Karpas-422 (cell line): ENCODE results near the gene ATXN7L1. TPM values are rescaled to one million over a fixed set of nuclear protein-coding genes. Genes with fewer than 3 reads are reported as not detected.

Experiments used
- DNase-seq: peaks from one replicate; pipeline ENCODE4 v3.0.0-alpha.2; 2015
- H2AFZ ChIP-seq: fragments of 200-600 bp; sonication (generic); 2 replicates; pipeline ENCODE4 v1.6.1; 2014; ENCODE audit warnings: antibody characterized with exemption, low read length, mixed read lengths
- H3K27ac ChIP-seq: fragments of 200-600 bp; sonication (generic); 2 replicates; pipeline ENCODE4 v1.5.1; 2014; ENCODE audit warnings: mild to moderate bottlenecking, low read length, moderate library complexity
- H3K27me3 ChIP-seq: fragments of 200-600 bp; sonication (generic); 2 replicates; pipeline ENCODE4 v1.6.1; 2014; ENCODE audit warnings: low read length, mixed read lengths
- H3K36me3 ChIP-seq: fragments of 200-600 bp; sonication (generic); 2 replicates; pipeline ENCODE4 v1.6.1; 2014; ENCODE audit warnings: low read length, mixed read lengths; ENCODE audit not compliant: insufficient read depth
- H3K4me1 ChIP-seq: fragments of 200-600 bp; sonication (generic); 2 replicates; pipeline ENCODE4 v1.6.1; 2014; ENCODE audit warnings: mild to moderate bottlenecking, low read length, mixed read lengths
- H3K4me2 ChIP-seq: fragments of 200-600 bp; sonication (generic); 2 replicates; pipeline ENCODE4 v1.6.1; 2014; ENCODE audit warnings: low read length, low read depth, mild to moderate bottlenecking; ENCODE audit not compliant: poor library complexity, severe bottlenecking
- H3K4me3 ChIP-seq: fragments of 200-600 bp; sonication (generic); 2 replicates; pipeline ENCODE4 v1.5.1; 2014; ENCODE audit warnings: mild to moderate bottlenecking, antibody characterized with exemption, low read length, mixed read lengths
- H3K79me2 ChIP-seq: fragments of 200-600 bp; sonication (generic); 2 replicates; pipeline ENCODE4 v1.6.1; 2014; ENCODE audit warnings: mild to moderate bottlenecking, low read length, mixed read lengths
- H3K9ac ChIP-seq: fragments of 200-600 bp; sonication (generic); 2 replicates; pipeline ENCODE4 v1.6.0; 2014; ENCODE audit warnings: low read length
- H3K9me2 ChIP-seq: fragments of 200-600 bp; sonication (generic), shearing (Covaris generic); replicated peaks from 2 replicates; pipeline ENCODE4 v1.6.0; 2014; ENCODE audit warnings: mild to moderate bottlenecking, low read length, moderate library complexity; ENCODE audit not compliant: insufficient read depth
- H3K9me3 ChIP-seq: fragments of 300-700, 200-600 bp; sonication (generic); 2 replicates; pipeline ENCODE4 v1.6.1; 2014; ENCODE audit warnings: low read length, mixed read lengths
- H4K20me1 ChIP-seq: fragments of 200-600 bp; sonication (generic); 2 replicates; pipeline ENCODE4 v1.6.1; 2014; ENCODE audit warnings: mild to moderate bottlenecking, antibody characterized with exemption, low read length, low read depth; ENCODE audit not compliant: insufficient read depth
- total RNA-seq: library from RNA; depleted of rRNA; stranded (reverse); fragments of >200 nt; shearing (Covaris generic); gene quantifications from 2 replicates; pipeline ENCODE4 v1.2.3, GENCODE V29; 2014; ENCODE audit warnings: low replicate concordance

Gene ATXN7L1
- total RNA-seq, 1 experiment from 2014 or later, result not detected

- Histone ChIP-seq H3K36me3 (no peaks in the 10 kb centered on the region), H3K4me3 (no peak overlapping the region), H3K27ac (no peak overlapping the region), H3K27me3 (no peaks in the 10 kb centered on the region), H3K4me2 (no peak overlapping the region), H4K20me1 (0 out of 2 replicates have a peak, but pooled peaks cover 10% of the 10 kb centered on the region), H3K9ac (no peak overlapping the region), H2AFZ (no peak overlapping the region), H3K4me1 (no peaks in the 10 kb centered on the region), H3K79me2 (no peaks in the 10 kb centered on the region), H3K9me3 (no peaks in the 10 kb centered on the region), H3K9me2 (no peaks in the 10 kb centered on the region)
- peak; percentile 15 for DNase-seq
Observed at GRCh38 chr7:105649727-105650381, 226.5 kb downstream of the ATXN7L1 start.

GRCh38 chr7:105648561-105649401, 227.6 kb downstream of the ATXN7L1 start:
- no peaks in the 10 kb centered on the region for H3K27me3 ChIP-seq
- no peak overlapping the region for H3K9ac ChIP-seq
- H3K79me2 ChIP-seq, result no peaks in the 10 kb centered on the region
- H3K4me1 ChIP-seq, result no peaks in the 10 kb centered on the region
- no peaks in the 10 kb centered on the region for H3K9me2 ChIP-seq
- H3K4me2 ChIP-seq, result no peak overlapping the region
- H3K9me3 ChIP-seq, result no peaks in the 10 kb centered on the region
- peak; percentile 20 for DNase-seq
- no peaks in the 10 kb centered on the region for H3K36me3 ChIP-seq
- no peak overlapping the region for H3K27ac ChIP-seq
- 0 out of 2 replicates have a peak, but pooled peaks cover 10% of the 10 kb centered on the region for H4K20me1 ChIP-seq
- H2AFZ ChIP-seq, result no peak overlapping the region
- H3K4me3 ChIP-seq, result no peak overlapping the region

GRCh38 chr7:105647591-105647990, 228.8 kb downstream of the ATXN7L1 start:
- Histone ChIP-seq H3K9me2 (no peaks in the 10 kb centered on the region), H3K27me3 (no peaks in the 10 kb centered on the region), H3K27ac (no peak overlapping the region), H3K36me3 (no peaks in the 10 kb centered on the region), H3K4me3 (no peak overlapping the region), H3K4me2 (no peak overlapping the region), H3K4me1 (no peaks in the 10 kb centered on the region), H3K9me3 (no peaks in the 10 kb centered on the region), H2AFZ (no peak overlapping the region), H3K79me2 (no peaks in the 10 kb centered on the region), H3K9ac (no peak overlapping the region), H4K20me1 (0 out of 2 replicates have a peak, but pooled peaks cover 7% of the 10 kb centered on the region)
- no peak for DNase-seq

GRCh38 chr7:105644937-105645336, 231.5 kb downstream of the ATXN7L1 start:
- no peaks in the 10 kb centered on the region for H3K4me1 ChIP-seq
- no peak overlapping the region for H3K9ac ChIP-seq
- no peaks in the 10 kb centered on the region for H4K20me1 ChIP-seq
- H2AFZ ChIP-seq, result no peak overlapping the region
- H3K36me3 ChIP-seq, result no peaks in the 10 kb centered on the region
- no peak for DNase-seq
- H3K27me3 ChIP-seq, result no peaks in the 10 kb centered on the region
- no peak overlapping the region for H3K4me2 ChIP-seq
- no peak overlapping the region for H3K4me3 ChIP-seq
- H3K27ac ChIP-seq, result no peak overlapping the region
- no peaks in the 10 kb centered on the region for H3K79me2 ChIP-seq
- no peaks in the 10 kb centered on the region for H3K9me3 ChIP-seq
- H3K9me2 ChIP-seq, result no peaks in the 10 kb centered on the region

GRCh38 chr7:105643851-105644250, 232.5 kb downstream of the ATXN7L1 start:
- peak; percentile 4 for DNase-seq
- Histone ChIP-seq H3K9ac (no peak overlapping the region), H3K27me3 (no peaks in the 10 kb centered on the region), H3K9me3 (no peaks in the 10 kb centered on the region), H3K4me2 (no peak overlapping the region), H3K79me2 (no peaks in the 10 kb centered on the region), H2AFZ (no peak overlapping the region), H3K9me2 (no peaks in the 10 kb centered on the region), H3K36me3 (no peaks in the 10 kb centered on the region), H3K4me3 (no peak overlapping the region), H3K4me1 (no peaks in the 10 kb centered on the region), H3K27ac (no peak overlapping the region), H4K20me1 (no peaks in the 10 kb centered on the region)

- Histone ChIP-seq H2AFZ (no peak overlapping the region), H3K4me2 (no peak overlapping the region), H4K20me1 (no peaks in the 10 kb centered on the region), H3K4me1 (no peaks in the 10 kb centered on the region), H3K9me2 (no peaks in the 10 kb centered on the region), H3K4me3 (no peak overlapping the region), H3K27ac (no peak overlapping the region), H3K9me3 (no peaks in the 10 kb centered on the region), H3K79me2 (no peaks in the 10 kb centered on the region), H3K36me3 (no peaks in the 10 kb centered on the region), H3K27me3 (no peaks in the 10 kb centered on the region), H3K9ac (no peak overlapping the region)
- DNase-seq, result no peak
Observed at GRCh38 chr7:105643384-105643783, 233.0 kb downstream of the ATXN7L1 start.

- H3K9me2 ChIP-seq, result no peaks in the 10 kb centered on the region
- no peak overlapping the region for H3K9ac ChIP-seq
- no peaks in the 10 kb centered on the region for H3K9me3 ChIP-seq
- H3K4me3 ChIP-seq, result no peak overlapping the region
- no peak overlapping the region for H2AFZ ChIP-seq
- no peaks in the 10 kb centered on the region for H3K79me2 ChIP-seq
- H4K20me1 ChIP-seq, result no peaks in the 10 kb centered on the region
- no peaks in the 10 kb centered on the region for H3K4me1 ChIP-seq
- no peaks in the 10 kb centered on the region for H3K27me3 ChIP-seq
- no peak overlapping the region for H3K4me2 ChIP-seq
- H3K36me3 ChIP-seq, result no peaks in the 10 kb centered on the region
- H3K27ac ChIP-seq, result no peak overlapping the region
- no peak for DNase-seq
Observed at GRCh38 chr7:105642264-105642663, 234.1 kb downstream of the ATXN7L1 start.

- H2AFZ ChIP-seq, result no peak overlapping the region
- peaks cover 2% of the 10 kb centered on the region; the same call in 1 of the 2 replicates for H3K4me1 ChIP-seq
- no peaks in the 10 kb centered on the region for H3K9me3 ChIP-seq
- no peak for DNase-seq
- H3K9ac ChIP-seq, result no peak overlapping the region
- H3K36me3 ChIP-seq, result no peaks in the 10 kb centered on the region
- H4K20me1 ChIP-seq, result no peaks in the 10 kb centered on the region
- no peak overlapping the region for H3K4me3 ChIP-seq
- H3K27me3 ChIP-seq, result no peaks in the 10 kb centered on the region
- no peaks in the 10 kb centered on the region for H3K9me2 ChIP-seq
- no peak overlapping the region for H3K4me2 ChIP-seq
- H3K79me2 ChIP-seq, result no peaks in the 10 kb centered on the region
- no peak overlapping the region for H3K27ac ChIP-seq
Observed at GRCh38 chr7:105640956-105641810, 235.2 kb downstream of the ATXN7L1 start.
